ENCODE measurements around the gene SRGAP3. TPM values are rescaled to one million over a fixed set of nuclear protein-coding genes. Genes with fewer than 3 reads are reported as not detected.

SRGAP3 gene
- polyA plus RNA-seq, 3 donors = 0.27 to 1.3 (median 0.87) TPM

DNA sequence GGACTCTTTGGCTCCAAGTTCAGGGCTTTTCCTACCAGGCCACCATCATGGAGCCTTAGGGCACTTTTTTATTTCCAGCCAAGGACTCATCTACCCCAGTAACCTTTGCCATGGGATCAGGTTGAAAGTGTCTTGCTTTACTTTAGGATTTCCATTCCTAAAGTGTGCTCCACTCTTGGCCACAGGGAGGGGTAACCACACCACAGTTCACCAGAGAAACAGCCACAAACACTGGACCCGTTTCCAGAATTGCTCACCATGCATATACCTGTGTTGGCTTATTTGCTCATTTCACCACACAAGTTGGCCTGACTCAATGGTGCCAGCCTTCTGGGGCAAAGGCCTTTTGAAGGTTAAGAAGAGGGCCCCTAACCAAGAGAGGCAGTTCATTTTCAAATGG, 215.6 kb downstream of the SRGAP3 start:
- no peaks in the 10 kb centered on the region for H3K9me3 Mint-ChIP-seq
- intact Hi-C loops (cut with micrococcal nuclease) = no loop called here
- Histone ChIP-seq H3K27me3 (ENCODE audit: control insufficient read depth in 2 of 2, insufficient read depth in 2 of 2, low read length in 2 of 2) (no peaks in the 10 kb centered on the region), H3K36me3 (replicated peaks in 1 of 2; ENCODE audit: control insufficient read depth in 1 of 2, insufficient read depth in 2 of 2, low read length in 2 of 2) (no peaks in the 10 kb centered on the region), H2AFZ (ENCODE audit: insufficient read depth, low read depth, low read length, poor library complexity, severe bottlenecking) (no peak overlapping the region), H3K27ac (ENCODE audit: low read depth in 1 of 2, low read length in 2 of 2) (no peak overlapping the region), H3K79me2 (ENCODE audit: insufficient read depth, low read length) (no peaks in the 10 kb centered on the region), H3K4me3 (replicated peaks in 1 of 3; ENCODE audit: low read depth in 2 of 3, low read length in 3 of 3) (no peak overlapping the region), H3K4me1 (ENCODE audit: control insufficient read depth in 1 of 2, insufficient read depth in 2 of 2, low read length in 2 of 2) (peaks cover 28 to 29% of the 10 kb centered on the region in 2 donors), H4K20me1 (ENCODE audit: insufficient read depth, low read length) (no peaks in the 10 kb centered on the region), H3K9ac (ENCODE audit: insufficient read depth, low read length, poor library complexity, severe bottlenecking) (no peak overlapping the region), H3K4me2 (replicated peaks; ENCODE audit: extremely low read depth, low read length, poor library complexity, severe bottlenecking) (no peak overlapping the region), H3K9me3 (replicated peaks in 1 of 2; ENCODE audit: control insufficient read depth in 1 of 2, insufficient read depth in 1 of 2, low read length in 2 of 2) (no peaks in the 10 kb centered on the region)
- 86% methylated on average over 1 of the region's 1 CpG for WGBS (ENCODE audit: insufficient coverage)
- H3K27ac Mint-ChIP-seq = no peak overlapping the region
- peaks cover 29% of the 10 kb centered on the region for H3K4me1 Mint-ChIP-seq
- no peaks in the 10 kb centered on the region for H3K36me3 Mint-ChIP-seq
- TF ChIP-seq, protein P1, sequence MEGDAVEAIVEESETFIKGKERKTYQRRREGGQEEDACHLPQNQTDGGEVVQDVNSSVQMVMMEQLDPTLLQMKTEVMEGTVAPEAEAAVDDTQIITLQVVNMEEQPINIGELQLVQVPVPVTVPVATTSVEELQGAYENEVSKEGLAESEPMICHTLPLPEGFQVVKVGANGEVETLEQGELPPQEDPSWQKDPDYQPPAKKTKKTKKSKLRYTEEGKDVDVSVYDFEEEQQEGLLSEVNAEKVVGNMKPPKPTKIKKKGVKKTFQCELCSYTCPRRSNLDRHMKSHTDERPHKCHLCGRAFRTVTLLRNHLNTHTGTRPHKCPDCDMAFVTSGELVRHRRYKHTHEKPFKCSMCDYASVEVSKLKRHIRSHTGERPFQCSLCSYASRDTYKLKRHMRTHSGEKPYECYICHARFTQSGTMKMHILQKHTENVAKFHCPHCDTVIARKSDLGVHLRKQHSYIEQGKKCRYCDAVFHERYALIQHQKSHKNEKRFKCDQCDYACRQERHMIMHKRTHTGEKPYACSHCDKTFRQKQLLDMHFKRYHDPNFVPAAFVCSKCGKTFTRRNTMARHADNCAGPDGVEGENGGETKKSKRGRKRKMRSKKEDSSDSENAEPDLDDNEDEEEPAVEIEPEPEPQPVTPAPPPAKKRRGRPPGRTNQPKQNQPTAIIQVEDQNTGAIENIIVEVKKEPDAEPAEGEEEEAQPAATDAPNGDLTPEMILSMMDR (IDR thresholded peaks at IDR 0.05) = no peak
- no peak for DNase-seq
- H3K27me3 Mint-ChIP-seq (ENCODE audit: low read depth in 3 of 3) = peaks cover 0 to 3% (median 1%) of the 10 kb centered on the region in 3 donors
- H3K4me3 Mint-ChIP-seq = no peak overlapping the region

DNA sequence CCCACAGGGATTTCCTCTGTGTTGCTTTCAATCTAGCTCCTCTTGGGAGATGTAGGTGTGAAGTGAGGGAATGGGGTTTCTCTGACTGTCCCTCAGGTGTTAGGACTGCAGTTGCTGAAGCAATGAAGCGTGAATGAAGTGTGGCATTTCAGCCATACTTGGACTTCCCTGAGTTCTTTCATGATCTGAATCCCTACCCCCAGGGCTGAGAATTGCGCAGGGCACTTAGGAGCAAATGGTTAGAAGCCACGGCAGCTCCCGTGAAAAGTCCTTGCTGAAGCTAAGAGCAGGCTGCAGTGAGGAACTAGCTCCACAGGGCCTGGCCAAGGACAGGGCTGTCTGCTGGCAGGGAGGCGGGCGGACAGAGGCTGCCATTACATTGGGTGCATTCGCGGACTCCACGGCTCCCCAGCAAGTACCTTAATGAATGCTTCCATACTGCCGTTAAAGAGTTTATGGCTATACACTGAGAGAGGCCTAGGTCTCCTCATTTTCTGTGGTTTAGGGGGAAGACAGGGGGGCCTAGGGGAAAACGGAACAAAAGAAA, 217.1 kb downstream of the SRGAP3 start:
- Mint-ChIP-seq H3K9me3 (no peaks in the 10 kb centered on the region), H3K4me1 (peaks cover 24% of the 10 kb centered on the region), H3K27ac (peak overlapping the region in 2 of 7 donors; percentile 38 to 73), H3K27me3 (ENCODE audit: low read depth in 3 of 3) (peaks cover 0 to 3% (median 1%) of the 10 kb centered on the region in 3 donors), H3K36me3 (no peaks in the 10 kb centered on the region), H3K4me3 (no peak overlapping the region)
- Histone ChIP-seq H3K36me3 (replicated peaks in 1 of 2; ENCODE audit: control insufficient read depth in 1 of 2, insufficient read depth in 2 of 2, low read length in 2 of 2) (no peaks in the 10 kb centered on the region), H3K27ac (ENCODE audit: low read depth in 1 of 2, low read length in 2 of 2) (no peak overlapping the region), H3K4me1 (ENCODE audit: control insufficient read depth in 1 of 2, insufficient read depth in 2 of 2, low read length in 2 of 2) (peaks cover 22% of the 10 kb centered on the region in 2 donors), H3K27me3 (ENCODE audit: control insufficient read depth in 2 of 2, insufficient read depth in 2 of 2, low read length in 2 of 2) (no peaks in the 10 kb centered on the region), H2AFZ (ENCODE audit: insufficient read depth, low read depth, low read length, poor library complexity, severe bottlenecking) (no peak overlapping the region), H3K79me2 (ENCODE audit: insufficient read depth, low read length) (no peaks in the 10 kb centered on the region), H3K4me2 (replicated peaks; ENCODE audit: extremely low read depth, low read length, poor library complexity, severe bottlenecking) (no peak overlapping the region), H3K4me3 (replicated peaks in 1 of 3; ENCODE audit: low read depth in 2 of 3, low read length in 3 of 3) (no peak overlapping the region), H3K9me3 (replicated peaks in 1 of 2; ENCODE audit: control insufficient read depth in 1 of 2, insufficient read depth in 1 of 2, low read length in 2 of 2) (no peaks in the 10 kb centered on the region), H4K20me1 (ENCODE audit: insufficient read depth, low read length) (no peaks in the 10 kb centered on the region), H3K9ac (ENCODE audit: insufficient read depth, low read length, poor library complexity, severe bottlenecking) (no peak overlapping the region)
- TF ChIP-seq, protein P1 (IDR thresholded peaks at IDR 0.05) = no peak
- 98% methylated on average over 9 of the region's 11 CpGs for WGBS (ENCODE audit: insufficient coverage)
- no peak for DNase-seq
- intact Hi-C loops (cut with micrococcal nuclease) = no loop called here

All from CD14-positive monocyte (primary cell).